ENCODE measurements around the gene MCRIP2.
"Not testable (repeated sequence)": the region's sequence is repeated elsewhere in the genome, so short reads cannot be mapped to it uniquely, and the experiment has no call there.

Gene MCRIP2

GRCh38 chr16:641326-642188 is at the start of gene MCRIP2:
Gene MCRIP2, plus strand, starts transcription at chr16:641828. Its CDS starts 164 bp downstream, at chr16:641992.
- peak; percentile 57 for DNase-seq

DNA sequence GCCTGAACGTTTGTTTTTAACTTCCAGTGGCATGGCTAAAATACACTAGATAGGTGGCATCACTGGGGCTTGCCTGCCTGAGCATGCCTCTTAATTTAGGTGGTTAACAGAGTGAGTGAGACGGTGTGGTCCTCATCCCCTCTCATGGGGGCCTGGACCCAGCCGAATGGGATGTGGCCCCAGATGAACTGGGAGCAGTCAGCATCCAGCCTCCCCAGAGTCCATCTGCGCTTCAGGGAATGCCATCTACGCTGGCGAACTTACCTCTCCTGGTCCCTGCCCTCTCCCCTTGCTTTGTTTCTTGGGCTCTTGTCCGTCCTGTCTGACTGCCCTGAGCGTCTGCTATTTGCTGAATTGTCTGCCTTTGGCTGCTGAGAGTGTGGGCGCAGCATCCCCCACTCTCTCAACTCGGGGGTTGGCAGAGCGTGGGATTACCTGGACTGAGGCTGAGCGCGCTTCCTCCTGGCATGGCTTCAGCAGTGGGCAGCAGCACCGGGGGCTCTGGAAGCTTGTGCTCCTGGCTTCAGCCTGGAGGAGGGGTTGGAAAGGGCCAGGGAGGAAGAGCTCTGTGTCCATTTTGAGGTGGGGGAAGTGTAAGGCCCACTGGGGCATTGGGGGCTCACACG is 49.6 kb upstream of the MCRIP2 start:
- no peak for DNase-seq

DNA sequence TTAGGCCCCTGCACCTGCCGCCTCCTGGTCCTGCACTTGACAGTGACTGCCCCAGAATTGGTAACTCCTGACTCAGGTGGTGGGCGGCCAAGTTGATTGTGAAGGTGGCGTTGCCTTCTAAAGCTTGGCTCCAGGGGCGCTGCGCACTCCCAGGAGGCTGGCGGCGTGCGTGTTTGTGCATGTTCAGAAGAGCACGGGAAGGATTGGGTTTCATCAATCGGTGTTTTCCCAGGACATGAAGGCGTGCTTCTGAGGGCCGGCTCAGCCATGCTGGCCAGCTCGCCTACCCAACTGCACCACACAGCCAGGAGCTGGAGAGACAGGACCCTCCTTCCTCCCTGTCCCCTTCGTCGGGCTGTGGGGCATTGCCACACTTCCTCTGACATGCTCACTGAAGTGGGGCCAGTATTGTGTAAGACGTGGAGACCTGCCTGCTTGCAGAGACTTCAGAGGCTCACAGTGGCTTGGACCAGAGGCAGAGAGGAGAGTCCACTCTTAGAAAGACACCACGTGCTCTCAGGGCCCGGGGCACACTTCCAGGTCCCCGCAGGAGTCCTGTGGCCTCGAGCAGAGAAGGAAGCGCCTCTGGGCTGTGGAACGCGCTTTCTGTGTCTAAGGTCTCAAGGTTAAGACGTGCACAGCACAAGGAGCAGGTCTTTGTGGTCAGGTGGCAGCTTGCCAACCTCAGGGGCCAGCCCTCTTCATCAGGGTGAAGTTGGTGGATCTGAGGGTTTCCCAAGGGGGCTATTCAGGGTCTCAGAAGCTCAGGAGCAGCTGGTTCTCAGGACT is 48.9 kb upstream of the MCRIP2 start:
- DNase-seq, result no peak

- no peak for DNase-seq
These were observed 48.2 kb upstream of the MCRIP2 start for GRCh38 chr16:593406-593805.

- no peak for DNase-seq
These were observed 47.8 kb upstream of the MCRIP2 start for GRCh38 chr16:593807-594206.

- DNase-seq, result no peak
These were observed 46.5 kb upstream of the MCRIP2 start for GRCh38 chr16:595094-595528.

DNA sequence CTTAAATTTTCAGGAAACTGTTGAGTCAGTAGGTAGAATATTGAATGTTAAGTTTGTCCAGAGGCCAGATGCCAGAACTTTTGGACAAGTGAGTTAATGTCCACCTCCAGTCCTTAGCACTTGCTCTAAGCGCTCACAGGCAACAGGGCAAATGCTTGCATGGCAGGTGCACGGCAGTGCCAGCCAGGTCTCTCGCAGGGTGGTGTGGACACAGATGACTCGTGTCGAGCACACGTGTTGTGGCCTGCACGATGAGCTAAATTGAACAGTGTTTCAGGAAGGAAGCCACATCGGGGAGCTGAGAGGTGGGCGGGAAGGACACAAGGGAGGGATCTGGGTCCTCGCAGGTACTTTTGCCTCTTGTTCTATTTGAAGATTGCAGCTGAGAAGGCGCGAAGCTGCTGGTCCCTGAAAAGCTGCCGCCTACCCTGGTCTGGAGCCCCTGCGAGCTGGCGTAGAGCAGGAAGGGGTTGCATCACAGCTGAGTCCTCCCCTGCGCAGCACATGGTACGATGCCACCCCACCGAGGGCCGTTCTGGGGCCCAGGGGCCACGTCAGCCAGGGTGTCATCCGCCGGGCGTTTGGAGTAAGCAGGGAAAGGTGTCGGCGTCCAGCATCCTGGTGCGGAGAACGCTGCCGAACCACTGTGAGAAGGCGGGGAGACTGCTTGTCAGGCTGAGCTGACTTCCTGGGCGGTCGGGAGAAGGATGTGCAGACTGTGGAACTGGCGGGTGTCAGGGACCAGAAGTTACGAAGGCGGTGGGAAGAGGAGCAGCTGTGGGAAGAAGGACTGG is 45.5 kb upstream of the MCRIP2 start:
- DNase-seq, result no peak

- no peak for DNase-seq
These were observed 44.9 kb upstream of the MCRIP2 start for GRCh38 chr16:596736-597060.

DNA sequence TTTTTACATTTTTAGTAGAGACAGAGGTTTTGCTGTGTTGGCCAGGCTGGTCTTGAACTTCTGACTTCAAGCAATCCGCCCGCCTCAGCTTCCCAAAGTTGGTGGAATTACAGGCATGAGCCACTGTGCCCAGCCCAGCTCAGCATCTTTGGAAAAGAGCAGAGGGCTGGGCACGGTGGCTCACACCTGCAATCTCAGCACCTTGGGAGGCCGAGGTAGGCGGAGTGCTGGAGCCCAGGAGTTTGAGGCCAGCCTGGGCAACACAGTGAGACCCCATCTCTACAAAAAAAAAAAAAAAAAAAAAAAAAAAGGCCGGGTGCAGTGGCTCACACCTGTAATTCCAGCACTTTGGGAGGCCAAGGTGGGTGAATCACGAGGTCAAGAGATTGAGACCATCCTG is 44.0 kb upstream of the MCRIP2 start:
- not testable (repeated sequence) for DNase-seq

GRCh38 chr16:598823-599739 is 42.5 kb upstream of the MCRIP2 start:
- no peak for DNase-seq

DNA sequence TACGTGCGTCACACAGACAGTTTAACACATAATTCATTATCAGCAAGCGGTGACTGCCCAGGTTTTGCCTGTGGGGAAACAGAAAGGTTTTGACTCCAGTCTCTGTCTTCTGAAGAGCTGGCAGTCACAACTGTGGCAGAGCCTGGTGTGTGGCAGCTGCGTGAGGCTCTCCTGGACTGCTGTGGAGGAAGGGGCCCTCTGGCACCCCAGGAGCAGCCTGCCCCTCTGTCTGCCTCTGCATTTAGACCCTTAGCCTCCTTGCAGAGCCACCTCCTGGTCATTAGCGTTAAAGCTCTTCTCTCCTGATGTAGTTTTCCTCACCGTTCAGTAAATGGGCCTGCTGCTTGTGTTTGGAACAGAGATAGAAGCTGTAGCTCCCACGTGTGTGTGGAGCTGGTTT is 40.8 kb upstream of the MCRIP2 start:
- DNase-seq, result no peak

GRCh38 chr16:603933-604332 is 37.7 kb upstream of the MCRIP2 start:
- no peak for DNase-seq

DNA sequence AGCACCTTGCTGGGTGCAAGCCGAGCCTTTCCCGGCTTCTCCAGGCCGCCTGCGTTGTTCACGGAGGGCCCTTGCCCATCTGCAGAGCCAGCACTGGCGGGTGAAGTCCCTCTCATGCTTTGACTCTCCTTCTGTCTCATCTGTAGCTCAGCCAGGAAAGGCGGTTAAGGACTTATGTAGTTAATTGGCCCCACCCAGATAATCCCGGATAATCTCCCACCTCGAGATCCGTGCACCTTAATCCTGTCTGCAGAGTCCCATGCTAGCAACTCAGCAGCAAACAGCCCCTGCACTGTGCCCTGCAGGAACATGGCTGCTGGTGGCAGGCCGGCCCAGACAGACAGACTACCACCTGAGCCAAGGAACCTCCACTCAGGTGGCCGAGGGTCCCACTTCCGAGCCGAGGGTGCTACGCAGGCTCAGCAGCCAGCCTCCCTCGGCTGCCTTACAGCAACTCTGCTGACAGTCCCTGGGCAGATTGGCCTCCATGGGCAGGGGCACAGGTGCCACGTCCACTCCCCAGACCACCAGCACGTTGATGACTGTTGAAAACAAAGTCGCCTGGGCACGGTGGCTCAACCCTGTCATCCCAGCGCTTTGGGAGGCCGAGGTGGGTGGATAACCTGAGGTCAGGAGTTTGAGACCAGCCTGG is 34.8 kb upstream of the MCRIP2 start:
- DNase-seq, result no peak

DNA sequence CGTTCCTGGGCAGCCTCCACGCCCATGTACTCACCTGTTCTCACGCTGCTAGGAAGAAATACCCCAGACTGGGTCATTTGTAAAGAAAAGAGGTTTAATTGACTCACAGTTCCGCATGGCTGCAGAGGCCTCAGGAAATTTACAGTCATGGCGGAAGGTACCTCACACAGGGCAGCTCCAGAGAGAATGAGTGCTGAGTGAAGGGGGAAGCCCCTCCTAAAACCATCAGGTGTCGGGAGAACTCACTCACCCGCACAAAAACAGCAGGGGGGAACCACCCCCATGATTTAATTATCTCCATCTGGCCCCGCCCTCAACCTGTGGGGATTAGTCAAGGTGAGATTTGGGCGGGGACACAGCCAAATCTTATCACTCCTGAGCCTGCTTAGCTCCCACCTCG is 33.6 kb upstream of the MCRIP2 start:
- DNase-seq, result no peak

DNA sequence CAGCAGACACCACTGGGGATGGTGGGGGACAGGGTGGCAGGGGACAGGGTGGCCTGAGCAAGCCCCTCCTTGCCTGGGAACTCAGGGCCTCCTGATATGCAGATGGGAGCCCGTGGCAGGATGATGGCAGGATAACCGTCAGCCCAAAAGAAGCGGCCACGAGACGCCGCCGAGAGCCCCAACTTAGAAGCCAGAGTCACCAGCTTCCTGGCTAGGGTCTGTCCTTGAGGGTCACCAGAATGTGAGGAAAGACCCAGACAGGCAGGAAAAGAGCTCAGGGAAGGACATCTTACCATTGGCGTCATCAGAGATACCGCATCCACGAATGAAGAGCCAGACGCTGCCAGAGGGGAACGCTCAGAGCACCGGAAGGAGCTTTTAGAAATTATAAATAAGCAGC is 32.3 kb upstream of the MCRIP2 start:
- no peak for DNase-seq

DNA sequence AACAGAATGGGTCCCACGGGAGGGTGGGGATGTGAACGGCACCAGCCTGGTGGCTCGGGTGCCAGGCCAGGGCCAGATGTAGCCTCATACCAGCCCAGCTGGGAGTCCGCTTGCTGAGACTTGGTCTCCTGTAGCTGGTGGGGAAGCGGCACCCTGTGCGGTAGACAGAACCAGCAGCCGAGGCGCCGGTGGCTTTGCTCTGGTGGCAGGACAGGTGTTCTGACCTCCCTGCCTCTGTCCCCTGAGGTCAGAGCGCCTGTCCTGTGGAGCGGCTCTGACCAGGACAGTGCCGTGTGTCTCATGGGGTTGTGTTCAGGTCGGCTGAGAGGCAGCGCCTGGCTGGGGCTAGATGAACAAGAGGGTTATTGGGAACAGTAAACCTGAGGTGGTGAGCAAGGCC is 31.6 kb upstream of the MCRIP2 start:
- no peak for DNase-seq

GRCh38 chr16:610513-611381 is 30.9 kb upstream of the MCRIP2 start:
- DNase-seq, result no peak

DNA sequence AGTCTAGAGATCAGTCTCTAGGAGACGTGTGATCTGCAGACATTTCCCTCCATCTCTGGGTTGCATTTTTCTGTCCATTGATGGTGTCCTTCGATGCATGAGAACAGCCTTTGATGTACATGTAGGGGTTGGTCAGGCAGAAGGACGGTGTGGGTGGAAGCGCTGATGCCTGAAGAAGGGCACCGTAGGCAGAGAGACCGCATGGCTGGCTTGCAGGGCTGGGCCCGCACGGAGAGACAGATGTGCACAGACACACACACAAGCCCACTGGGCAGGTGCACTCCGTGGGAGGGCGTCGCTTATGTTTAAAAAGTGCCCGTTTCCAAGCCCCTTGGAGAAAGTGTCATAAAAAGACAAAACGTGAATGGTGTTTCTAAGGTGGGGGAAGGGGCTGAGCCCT is 26.5 kb upstream of the MCRIP2 start:
- no peak for DNase-seq

- DNase-seq, result no peak
These were observed 24.7 kb upstream of the MCRIP2 start for GRCh38 chr16:616733-617586.

Measured in fibroblast of skin of right quadriceps (primary cell).